ENCODE results near the gene GFRA1. TPM values are rescaled to one million over a fixed set of nuclear protein-coding genes. Genes with fewer than 3 reads are reported as not detected.

Gene GFRA1
- total and polyA plus RNA-seq, 7 experiments from 2014 or later, result not detected

- Histone ChIP-seq H3K4me3 (ENCODE audit: low read length) (no peak overlapping the region), H3K27ac (ENCODE audit: low read depth, low read length) (no peak overlapping the region), H3K27me3 (ENCODE audit: control insufficient read depth in 2 of 2, insufficient read depth in 2 of 2, low read length in 2 of 2) (no peaks in the 10 kb centered on the region), H3K4me1 (ENCODE audit: control insufficient read depth in 2 of 2, insufficient read depth in 2 of 2, low read length in 2 of 2) (no peaks in the 10 kb centered on the region), H3K36me3 (ENCODE audit: control insufficient read depth in 2 of 3, insufficient read depth in 3 of 3, low read length in 3 of 3) (no peaks in the 10 kb centered on the region), H3K9me3 (ENCODE audit: control insufficient read depth in 2 of 3, low read length in 3 of 3) (no peaks in the 10 kb centered on the region)
- Mint-ChIP-seq H3K27me3 (peaks cover 0 to 25% (median 0%) of the 10 kb centered on the region in 5 donors), H3K36me3 (no peaks in the 10 kb centered on the region), H3K4me3 (no peak overlapping the region), H3K27ac (no peak overlapping the region), H3K9me3 (peaks cover 0 to 6% (median 0%) of the 10 kb centered on the region in 11 donors), H3K4me1 (no peaks in the 10 kb centered on the region)
- ATAC-seq (no peak), DNase-seq (no peak)
- ChIA-PET CTCF (no interaction called here), POLR2A (no interaction called here)
- intact Hi-C loops (cut with micrococcal nuclease), result no loop called here
These were observed 176.5 kb downstream of the GFRA1 start for GRCh38 chr10:116096526-116096925.

- no peaks in the 10 kb centered on the region for H3K9me3 ChIP-seq (ENCODE audit: control insufficient read depth in 2 of 3, low read length in 3 of 3)
- Mint-ChIP-seq H3K4me3 (no peak overlapping the region), H3K27ac (no peak overlapping the region), H3K4me1 (no peaks in the 10 kb centered on the region), H3K27me3 (peaks cover 0 to 8% (median 0%) of the 10 kb centered on the region in 5 donors), H3K36me3 (no peaks in the 10 kb centered on the region), H3K9me3 (no peaks in the 10 kb centered on the region)
- H3K27ac ChIP-seq (ENCODE audit: low read depth, low read length), result no peak overlapping the region
- intact Hi-C loops (cut with micrococcal nuclease), result no loop called here
- ATAC-seq (no peak), DNase-seq (no peak)
- H3K36me3 ChIP-seq (ENCODE audit: control insufficient read depth in 2 of 3, insufficient read depth in 3 of 3, low read length in 3 of 3), result no peaks in the 10 kb centered on the region
- no peak overlapping the region for H3K4me3 ChIP-seq (ENCODE audit: low read length)
- CTCF ChIA-PET, result no interaction called here
- no peaks in the 10 kb centered on the region for H3K27me3 ChIP-seq (ENCODE audit: control insufficient read depth in 2 of 2, insufficient read depth in 2 of 2, low read length in 2 of 2)
- no peaks in the 10 kb centered on the region for H3K4me1 ChIP-seq (ENCODE audit: control insufficient read depth in 2 of 2, insufficient read depth in 2 of 2, low read length in 2 of 2)
- POLR2A ChIA-PET, result no interaction called here
These were observed 178.7 kb downstream of the GFRA1 start for GRCh38 chr10:116094356-116094755.

- POLR2A ChIA-PET, result no interaction called here
These were observed 180.0 kb downstream of the GFRA1 start for GRCh38 chr10:116093031-116093430.

GRCh38 chr10:116088985-116089384 lies 184.0 kb downstream of the GFRA1 start:
- Mint-ChIP-seq H3K27ac (no peak overlapping the region), H3K4me1 (no peaks in the 10 kb centered on the region)

More at GRCh38 chr10:116093031-116093430, 180.0 kb downstream of the GFRA1 start:
- Mint-ChIP-seq H3K4me1 (no peaks in the 10 kb centered on the region), H3K9me3 (no peaks in the 10 kb centered on the region), H3K36me3 (no peaks in the 10 kb centered on the region), H3K27ac (no peak overlapping the region), H3K27me3 (peaks cover 0 to 1% (median 0%) of the 10 kb centered on the region in 5 donors), H3K4me3 (no peak overlapping the region)
- CTCF ChIA-PET, result no interaction called here
- no peak overlapping the region for H3K27ac ChIP-seq (ENCODE audit: low read depth, low read length)
- ATAC-seq (no peak), DNase-seq (no peak)
- intact Hi-C loops (cut with micrococcal nuclease), result no loop called here
- H3K4me1 ChIP-seq (ENCODE audit: control insufficient read depth in 2 of 2, insufficient read depth in 2 of 2, low read length in 2 of 2), result no peaks in the 10 kb centered on the region
- H3K4me3 ChIP-seq (ENCODE audit: low read length), result no peak overlapping the region
- no peaks in the 10 kb centered on the region for H3K27me3 ChIP-seq (ENCODE audit: control insufficient read depth in 2 of 2, insufficient read depth in 2 of 2, low read length in 2 of 2)
- H3K36me3 ChIP-seq (ENCODE audit: control insufficient read depth in 2 of 3, insufficient read depth in 3 of 3, low read length in 3 of 3), result no peaks in the 10 kb centered on the region
- no peaks in the 10 kb centered on the region for H3K9me3 ChIP-seq (ENCODE audit: control insufficient read depth in 2 of 3, low read length in 3 of 3)

GRCh38 chr10:116085323-116085722 lies 187.7 kb downstream of the GFRA1 start:
- Mint-ChIP-seq H3K27me3 (no peaks in the 10 kb centered on the region), H3K9me3 (peaks cover 0 to 6% (median 0%) of the 10 kb centered on the region in 11 donors), H3K36me3 (no peaks in the 10 kb centered on the region), H3K4me1 (no peaks in the 10 kb centered on the region), H3K27ac (no peak overlapping the region), H3K4me3 (no peak overlapping the region)
- Histone ChIP-seq H3K9me3 (ENCODE audit: control insufficient read depth in 2 of 3, low read length in 3 of 3) (no peaks in the 10 kb centered on the region), H3K36me3 (ENCODE audit: control insufficient read depth in 2 of 3, insufficient read depth in 3 of 3, low read length in 3 of 3) (no peaks in the 10 kb centered on the region), H3K27ac (ENCODE audit: low read depth, low read length) (no peak overlapping the region), H3K4me3 (ENCODE audit: low read length) (no peak overlapping the region), H3K27me3 (ENCODE audit: control insufficient read depth in 2 of 2, insufficient read depth in 2 of 2, low read length in 2 of 2) (no peaks in the 10 kb centered on the region), H3K4me1 (ENCODE audit: control insufficient read depth in 2 of 2, insufficient read depth in 2 of 2, low read length in 2 of 2) (no peaks in the 10 kb centered on the region)
- ChIA-PET CTCF (no interaction called here), POLR2A (no interaction called here)
- intact Hi-C loops (cut with micrococcal nuclease), result no loop called here
- ATAC-seq (no peak), DNase-seq (no peak)

More at GRCh38 chr10:116088985-116089384, 184.0 kb downstream of the GFRA1 start:
- no peaks in the 10 kb centered on the region for H3K9me3 ChIP-seq (ENCODE audit: control insufficient read depth in 2 of 3, low read length in 3 of 3)
- CTCF ChIA-PET, result no interaction called here
- H3K4me3 Mint-ChIP-seq, result no peak overlapping the region
- no peak overlapping the region for H3K27ac ChIP-seq (ENCODE audit: low read depth, low read length)
- no peaks in the 10 kb centered on the region for H3K36me3 Mint-ChIP-seq
- H3K27me3 ChIP-seq (ENCODE audit: control insufficient read depth in 2 of 2, insufficient read depth in 2 of 2, low read length in 2 of 2), result no peaks in the 10 kb centered on the region
- no peaks in the 10 kb centered on the region for H3K36me3 ChIP-seq (ENCODE audit: control insufficient read depth in 2 of 3, insufficient read depth in 3 of 3, low read length in 3 of 3)
- H3K9me3 Mint-ChIP-seq, result peaks cover 0 to 6% (median 0%) of the 10 kb centered on the region in 11 donors
- H3K4me1 ChIP-seq (ENCODE audit: control insufficient read depth in 2 of 2, insufficient read depth in 2 of 2, low read length in 2 of 2), result no peaks in the 10 kb centered on the region
- no peaks in the 10 kb centered on the region for H3K27me3 Mint-ChIP-seq
- ATAC-seq (no peak), DNase-seq (no peak)
- no peak overlapping the region for H3K4me3 ChIP-seq (ENCODE audit: low read length)
- POLR2A ChIA-PET, result no interaction called here
- intact Hi-C loops (cut with micrococcal nuclease), result no loop called here

GRCh38 chr10:116084161-116084560 lies 188.8 kb downstream of the GFRA1 start:
- no peaks in the 10 kb centered on the region for H3K4me1 Mint-ChIP-seq
- Histone ChIP-seq H3K9me3 (ENCODE audit: control insufficient read depth in 2 of 3, low read length in 3 of 3) (no peaks in the 10 kb centered on the region), H3K27ac (ENCODE audit: low read depth, low read length) (no peak overlapping the region), H3K27me3 (ENCODE audit: control insufficient read depth in 2 of 2, insufficient read depth in 2 of 2, low read length in 2 of 2) (no peaks in the 10 kb centered on the region), H3K36me3 (ENCODE audit: control insufficient read depth in 2 of 3, insufficient read depth in 3 of 3, low read length in 3 of 3) (no peaks in the 10 kb centered on the region), H3K4me1 (ENCODE audit: control insufficient read depth in 2 of 2, insufficient read depth in 2 of 2, low read length in 2 of 2) (no peaks in the 10 kb centered on the region), H3K4me3 (ENCODE audit: low read length) (no peak overlapping the region)
- H3K9me3 Mint-ChIP-seq, result peaks cover 0 to 6% (median 0%) of the 10 kb centered on the region in 11 donors
- no peak overlapping the region for H3K27ac Mint-ChIP-seq
- H3K36me3 Mint-ChIP-seq, result no peaks in the 10 kb centered on the region
- POLR2A ChIA-PET, result no interaction called here
- no peak overlapping the region for H3K4me3 Mint-ChIP-seq
- ATAC-seq, result no peak
- DNase-seq, result no peak
- H3K27me3 Mint-ChIP-seq, result no peaks in the 10 kb centered on the region
- CTCF ChIA-PET, result interaction anchor here (0.5 to 0.7 kb wide), 2 partner anchors 27 to 33 kb away, joined by 3 to 4 read pairs; no protein-coding TSS in a partner anchor
- intact Hi-C loops (cut with micrococcal nuclease), result no loop called here

- Mint-ChIP-seq H3K4me3 (no peak overlapping the region), H3K4me1 (no peaks in the 10 kb centered on the region), H3K36me3 (no peaks in the 10 kb centered on the region), H3K9me3 (peaks cover 0 to 6% (median 0%) of the 10 kb centered on the region in 11 donors), H3K27me3 (no peaks in the 10 kb centered on the region), H3K27ac (no peak overlapping the region)
- Histone ChIP-seq H3K27me3 (ENCODE audit: control insufficient read depth in 2 of 2, insufficient read depth in 2 of 2, low read length in 2 of 2) (no peaks in the 10 kb centered on the region), H3K4me3 (ENCODE audit: low read length) (no peak overlapping the region), H3K4me1 (ENCODE audit: control insufficient read depth in 2 of 2, insufficient read depth in 2 of 2, low read length in 2 of 2) (no peaks in the 10 kb centered on the region), H3K9me3 (ENCODE audit: control insufficient read depth in 2 of 3, low read length in 3 of 3) (no peaks in the 10 kb centered on the region), H3K27ac (ENCODE audit: low read depth, low read length) (no peak overlapping the region), H3K36me3 (ENCODE audit: control insufficient read depth in 2 of 3, insufficient read depth in 3 of 3, low read length in 3 of 3) (no peaks in the 10 kb centered on the region)
- no peak for DNase-seq
- ChIA-PET CTCF (no interaction called here), POLR2A (no interaction called here)
- no peak for ATAC-seq
- intact Hi-C loops (cut with micrococcal nuclease), result no loop called here
These were observed 189.7 kb downstream of the GFRA1 start for GRCh38 chr10:116083226-116083762.
